Limb (tissue), 2 donors: Measurements from ENCODE around the gene AGAP5.
"Not testable (repeated sequence)": the region's sequence is repeated elsewhere in the genome, so short reads cannot be mapped to it uniquely, and the experiment has no call there.

ENCODE experiments used
- DNase-seq, 2 donors: peaks; one replicate each; pipeline ENCODE4 v3.0.0-alpha.2; 2016; ENCODE audit errors: extremely low spot score in 2 of 2

AGAP5 gene

GRCh38 chr10:73715179-73716156, 17.6 kb upstream of the AGAP5 start:
- not testable (repeated sequence) for DNase-seq

DNA sequence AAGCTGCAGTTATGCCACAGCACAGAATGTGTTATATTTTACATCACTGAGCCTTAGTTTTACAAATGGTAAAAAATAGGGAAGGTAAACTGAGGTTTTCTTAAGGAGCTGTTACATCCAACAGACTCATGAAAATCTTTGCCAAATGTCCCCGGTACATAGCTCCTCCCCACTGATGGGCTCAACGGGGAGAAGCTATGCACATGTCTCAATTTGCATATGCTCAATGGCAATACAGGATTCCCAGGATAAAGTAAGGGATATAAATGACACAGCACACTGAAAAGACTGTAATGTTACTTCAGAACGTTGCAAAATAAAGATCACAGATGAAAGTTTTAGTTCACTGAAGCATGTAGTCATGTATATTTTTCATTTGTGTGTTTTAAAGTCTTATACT, 16.6 kb upstream of the AGAP5 start:
- not testable (repeated sequence) for DNase-seq

DNA sequence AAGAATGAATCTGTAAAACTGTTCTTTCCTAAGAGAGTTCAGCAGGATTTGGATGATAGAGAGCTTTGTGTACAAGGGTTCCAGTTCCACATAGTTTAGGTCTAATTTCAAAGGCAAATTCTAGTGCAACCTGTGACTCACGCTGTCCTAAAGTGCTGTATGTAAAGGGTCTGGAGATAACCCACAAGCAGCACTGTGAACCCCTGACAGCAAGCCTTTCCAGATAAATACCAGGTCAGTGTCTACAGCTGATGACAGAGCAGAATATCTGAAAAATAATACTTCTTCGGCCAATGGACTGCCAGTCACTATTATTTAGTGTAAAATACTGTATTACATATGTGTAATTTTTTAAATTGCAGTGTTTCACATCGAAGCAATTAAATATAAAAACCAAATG, 16.0 kb upstream of the AGAP5 start:
- DNase-seq = not testable (repeated sequence)

DNA sequence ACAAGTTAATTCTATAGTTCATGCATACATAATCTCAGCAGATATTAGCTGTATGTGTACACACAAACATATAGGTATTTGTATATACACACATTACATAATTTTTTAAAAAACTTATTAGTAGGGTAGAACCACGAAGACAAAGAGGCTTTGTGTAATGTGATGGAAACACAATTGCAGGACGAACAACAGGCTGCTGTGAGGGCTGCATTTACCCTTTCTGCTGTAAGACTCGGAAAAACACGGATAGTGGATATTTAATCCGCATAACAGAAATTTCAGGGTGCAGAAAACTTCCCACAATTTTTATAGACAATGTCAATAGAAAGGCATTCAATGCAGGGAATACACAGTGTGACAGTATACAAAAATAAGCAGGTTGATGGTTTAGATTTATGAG, 13.8 kb upstream of the AGAP5 start:
- DNase-seq = not testable (repeated sequence)

- not testable (repeated sequence) for DNase-seq
Measured at GRCh38 chr10:73708122-73708521, 10.2 kb upstream of the AGAP5 start.

- not testable (repeated sequence) for DNase-seq
Measured at GRCh38 chr10:73707628-73708027, 9.7 kb upstream of the AGAP5 start.

GRCh38 chr10:73706488-73706887, 8.6 kb upstream of the AGAP5 start:
- not testable (repeated sequence) for DNase-seq

- DNase-seq = not testable (repeated sequence)
Measured at GRCh38 chr10:73705506-73706072, 7.7 kb upstream of the AGAP5 start.

GRCh38 chr10:73703924-73704323, 6.0 kb upstream of the AGAP5 start:
- not testable (repeated sequence) for DNase-seq

GRCh38 chr10:73698819-73699218, 910 bp upstream of the AGAP5 start:
- not testable (repeated sequence) for DNase-seq

GRCh38 chr10:73695302-73695701, 2.6 kb downstream of the AGAP5 start:
- not testable (repeated sequence) for DNase-seq

DNA sequence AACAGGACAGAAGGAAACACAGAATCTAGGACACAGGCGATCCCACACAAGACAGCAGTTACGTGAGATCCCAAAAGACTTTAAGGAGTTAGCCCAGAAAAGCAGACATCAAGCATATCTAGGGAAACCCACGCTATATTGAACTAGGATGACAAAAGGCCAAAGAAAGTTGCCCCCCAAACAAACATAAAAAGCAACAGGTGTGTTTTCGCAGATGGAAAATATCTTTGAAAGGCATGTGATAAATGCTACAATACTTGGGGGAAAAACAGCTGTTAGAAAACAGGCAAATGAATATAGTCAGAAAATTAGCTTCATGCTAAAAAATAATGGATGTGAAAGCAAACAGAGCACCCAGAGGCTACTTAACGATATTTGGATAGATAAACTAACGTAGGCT, 7.2 kb downstream of the AGAP5 start:
- not testable (repeated sequence) for DNase-seq

GRCh38 chr10:73689596-73689995, 8.3 kb downstream of the AGAP5 start:
- DNase-seq = not testable (repeated sequence)

DNA sequence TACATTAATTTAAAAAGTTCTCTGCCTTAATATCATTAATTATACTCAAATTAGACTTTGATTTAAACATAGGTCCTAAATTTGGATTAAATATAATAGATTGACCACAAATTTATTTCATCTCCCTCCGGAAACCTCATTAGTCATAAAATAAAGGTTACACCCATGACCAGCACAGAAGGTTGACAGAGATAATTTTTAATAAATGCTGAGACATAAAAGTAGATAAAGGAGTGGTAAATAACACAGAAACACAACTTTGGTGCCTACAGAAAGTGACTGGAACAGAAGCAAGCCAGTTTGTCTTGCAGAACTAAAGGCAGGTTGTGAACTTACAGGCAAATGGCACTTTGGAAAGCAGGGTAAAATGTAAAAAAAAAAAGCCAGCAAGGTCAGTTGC, 10.3 kb downstream of the AGAP5 start:
- DNase-seq = not testable (repeated sequence)

- not testable (repeated sequence) for DNase-seq
Measured at GRCh38 chr10:73674546-73674945, 23.4 kb downstream of the AGAP5 start.

GRCh38 chr10:73668378-73668777, 29.5 kb downstream of the AGAP5 start:
- not testable (repeated sequence) for DNase-seq

GRCh38 chr10:73666153-73666809, 31.6 kb downstream of the AGAP5 start:
- DNase-seq = not testable (repeated sequence)

- not testable (repeated sequence) for DNase-seq
Measured at GRCh38 chr10:73665581-73665980, 32.3 kb downstream of the AGAP5 start.

- not testable (repeated sequence) for DNase-seq
Measured at GRCh38 chr10:73664156-73665040, 33.5 kb downstream of the AGAP5 start.

GRCh38 chr10:73663621-73664020, 34.3 kb downstream of the AGAP5 start:
- not testable (repeated sequence) for DNase-seq

GRCh38 chr10:73662705-73663104, 35.2 kb downstream of the AGAP5 start:
- DNase-seq = not testable (repeated sequence)
